GM19467 (cell line): ENCODE data around the gene WNT5B.
A peak's percentile ranks its signal among the peaks of the same experiment; 100 is the strongest.

Experiments used
- ATAC-seq: cut with Tn5 transposase; IDR thresholded peaks from one replicate; pipeline ENCODE4 v1.9.1; 2021; ENCODE audit warnings: mild to moderate bottlenecking, moderate library complexity; ENCODE audit not compliant: unreplicated experiment

The WNT5B gene

DNA sequence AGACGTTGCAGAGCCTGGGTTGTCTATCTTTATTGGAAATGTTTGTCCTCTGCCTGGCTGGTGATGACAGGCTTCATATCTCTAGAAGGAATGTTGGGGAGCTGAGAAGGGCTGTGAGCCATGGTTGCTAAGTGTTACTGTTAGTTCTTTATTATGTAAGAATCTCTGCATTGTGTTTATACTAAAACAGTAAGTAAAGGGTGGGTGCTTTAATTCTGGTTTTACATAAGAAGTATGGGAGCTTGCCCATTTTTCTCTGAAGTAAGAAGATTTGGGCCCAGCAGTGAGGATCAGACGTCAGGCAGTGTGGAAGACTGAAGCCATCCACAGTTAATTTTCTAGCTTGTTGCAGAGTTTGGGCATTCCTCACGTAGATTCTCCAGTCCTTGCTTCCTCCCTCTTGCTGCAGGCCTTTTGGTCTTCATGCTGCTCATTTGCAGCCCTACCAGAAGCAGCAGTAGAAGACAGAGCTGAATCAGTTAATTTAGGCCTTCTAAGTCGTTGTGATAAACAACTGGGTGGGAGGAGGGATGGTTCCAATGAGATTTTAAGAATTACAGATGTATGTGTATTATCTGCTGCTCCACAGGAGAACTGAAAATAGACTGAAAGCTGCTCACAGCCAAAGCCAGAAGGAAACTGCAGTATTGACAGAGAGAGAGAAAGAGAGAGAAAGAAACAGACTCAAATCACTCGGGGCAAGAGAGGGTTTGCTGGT lies 21.4 kb downstream of the WNT5B start:
- no peak for ATAC-seq

GRCh38 chr12:1650978-1651361 lies 21.9 kb downstream of the WNT5B start:
- ATAC-seq = no peak

DNA sequence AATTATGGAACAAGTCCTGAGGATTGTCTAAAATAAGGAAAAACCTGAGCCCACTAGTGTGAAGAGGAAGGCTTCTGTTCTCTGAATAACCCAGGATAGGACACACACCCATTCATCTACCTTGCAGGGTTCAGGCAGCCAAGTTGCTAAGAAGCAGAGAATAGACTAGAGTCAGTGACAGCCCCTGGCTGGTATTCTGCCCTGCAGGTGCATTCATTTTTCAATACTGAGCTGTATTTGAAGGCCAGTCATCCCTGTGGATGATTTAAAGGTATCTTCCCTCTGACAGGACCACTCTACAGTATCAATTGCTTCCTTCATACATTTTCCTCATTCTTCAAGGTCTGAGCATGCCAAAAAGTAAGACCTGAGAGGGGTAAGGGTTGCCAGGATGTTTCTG lies 22.9 kb downstream of the WNT5B start:
- no peak for ATAC-seq

GRCh38 chr12:1655225-1655788 lies 26.3 kb downstream of the WNT5B start:
- ATAC-seq = no peak

GRCh38 chr12:1656902-1657301 lies 27.9 kb downstream of the WNT5B start:
- ATAC-seq = no peak

GRCh38 chr12:1657688-1658087 lies 28.7 kb downstream of the WNT5B start:
- ATAC-seq = no peak

GRCh38 chr12:1660304-1661187 lies 31.5 kb downstream of the WNT5B start:
- ATAC-seq = no peak

GRCh38 chr12:1661553-1662335 lies 32.7 kb downstream of the WNT5B start:
- ATAC-seq = peak; percentile 45

DNA sequence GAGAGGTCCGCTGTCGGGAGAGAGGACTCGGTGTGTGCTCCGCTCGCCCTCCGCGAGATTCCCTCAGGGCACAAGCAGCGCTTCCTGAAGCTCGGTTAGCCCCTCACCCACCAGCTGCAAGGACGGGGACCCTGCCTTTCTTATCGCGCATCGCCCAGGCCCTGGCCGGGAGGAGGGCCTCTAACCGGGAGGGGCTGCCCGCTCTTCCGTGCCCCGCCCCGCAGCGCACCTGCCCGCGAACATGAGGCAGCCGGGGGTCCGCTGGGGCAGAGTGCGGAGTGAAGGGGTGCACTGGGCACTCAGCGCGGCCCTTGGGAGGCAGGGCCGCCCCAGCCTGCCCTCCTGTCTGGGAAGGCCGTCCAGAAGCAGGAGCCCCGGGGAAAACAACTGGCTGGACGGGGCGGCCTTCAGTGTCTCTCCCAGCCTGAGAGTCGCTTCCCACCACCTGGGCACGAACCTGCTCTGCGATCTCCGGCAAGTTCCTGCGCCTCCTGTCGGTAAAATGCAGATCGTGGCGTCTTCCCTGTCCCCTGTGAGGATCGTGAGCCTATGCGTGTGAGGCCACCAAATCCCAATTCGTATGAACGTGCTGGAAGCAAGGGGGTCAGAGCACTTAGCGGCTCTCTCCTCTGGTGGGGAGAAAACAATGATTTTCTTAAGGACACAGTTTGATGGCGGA lies 33.9 kb downstream of the WNT5B start:
- no peak for ATAC-seq

DNA sequence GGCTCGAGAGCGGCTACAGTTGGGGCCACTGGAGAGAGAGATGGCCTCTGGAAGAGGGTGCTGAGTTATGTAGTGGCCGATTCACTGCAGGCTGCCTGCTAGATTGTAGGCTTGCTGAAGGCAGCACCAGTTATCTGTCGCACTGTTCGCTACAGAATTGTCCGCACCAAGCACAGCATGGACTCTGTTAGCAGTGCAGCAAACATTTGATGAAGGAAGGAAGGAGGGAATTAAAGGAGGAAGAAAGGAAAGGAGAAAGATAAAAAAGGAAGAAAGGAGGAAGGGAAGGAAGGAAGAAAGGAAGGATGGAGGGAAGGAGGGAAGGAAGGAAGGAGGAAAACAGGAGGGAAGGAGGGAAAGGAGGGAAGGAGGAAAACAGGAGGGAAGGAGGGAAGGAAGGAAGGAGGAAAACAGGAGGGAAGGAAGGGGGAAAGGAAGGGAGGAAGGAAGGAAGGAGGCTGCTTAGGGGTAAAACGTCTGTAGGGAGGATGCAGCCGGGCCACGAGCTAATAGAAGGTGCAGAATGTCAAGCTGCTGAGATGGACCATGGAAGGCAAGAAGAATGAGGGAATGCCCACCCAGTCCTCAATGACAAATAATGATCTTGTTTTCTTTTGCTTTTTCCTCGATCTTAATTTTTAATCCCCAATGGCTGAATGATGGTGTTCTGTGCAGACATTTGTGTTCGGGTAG lies 34.6 kb downstream of the WNT5B start:
- no peak for ATAC-seq

DNA sequence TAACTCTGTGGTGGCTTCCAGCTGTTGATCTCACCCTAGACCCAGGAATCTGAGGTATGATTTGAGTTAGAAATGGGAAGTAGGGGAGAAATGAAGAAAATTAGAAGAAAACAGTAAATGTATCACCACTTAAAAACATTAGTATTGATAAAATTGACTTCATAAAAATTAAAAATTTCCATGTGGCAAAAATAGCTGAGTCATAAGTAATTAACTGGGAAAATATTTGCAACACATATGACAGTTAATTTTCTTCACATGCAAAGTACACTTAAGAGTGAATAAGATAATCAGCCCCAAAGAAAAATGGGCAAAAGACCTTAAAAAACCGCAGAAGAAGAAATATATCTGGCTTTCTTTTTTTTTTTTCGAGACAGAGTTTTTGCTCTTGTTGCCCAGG lies 36.3 kb downstream of the WNT5B start:
- ATAC-seq = no peak

DNA sequence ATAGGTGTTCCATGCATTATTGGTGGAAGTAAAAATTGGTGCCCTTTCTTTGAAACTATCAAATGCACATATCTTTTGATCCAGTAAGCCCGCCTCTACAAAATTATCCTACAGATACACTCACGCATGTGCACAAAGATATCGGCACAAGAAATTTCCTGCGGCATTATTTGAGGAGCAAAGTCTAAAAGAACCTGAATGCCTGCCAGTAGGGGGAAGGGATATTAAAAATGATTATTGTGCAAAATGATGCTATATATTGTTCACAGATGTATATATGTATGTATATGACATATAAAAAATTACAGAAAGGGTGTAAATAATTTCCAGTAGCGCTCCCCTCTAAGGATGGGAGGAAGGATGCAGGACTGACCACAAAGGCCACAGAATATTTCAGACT lies 37.2 kb downstream of the WNT5B start:
- no peak for ATAC-seq

GRCh38 chr12:1666685-1667162 lies 37.7 kb downstream of the WNT5B start:
- ATAC-seq = no peak

- no peak for ATAC-seq
Observed at GRCh38 chr12:1668833-1669543, 40.0 kb downstream of the WNT5B start.

- no peak for ATAC-seq
Observed at GRCh38 chr12:1670358-1671268, 41.6 kb downstream of the WNT5B start.

DNA sequence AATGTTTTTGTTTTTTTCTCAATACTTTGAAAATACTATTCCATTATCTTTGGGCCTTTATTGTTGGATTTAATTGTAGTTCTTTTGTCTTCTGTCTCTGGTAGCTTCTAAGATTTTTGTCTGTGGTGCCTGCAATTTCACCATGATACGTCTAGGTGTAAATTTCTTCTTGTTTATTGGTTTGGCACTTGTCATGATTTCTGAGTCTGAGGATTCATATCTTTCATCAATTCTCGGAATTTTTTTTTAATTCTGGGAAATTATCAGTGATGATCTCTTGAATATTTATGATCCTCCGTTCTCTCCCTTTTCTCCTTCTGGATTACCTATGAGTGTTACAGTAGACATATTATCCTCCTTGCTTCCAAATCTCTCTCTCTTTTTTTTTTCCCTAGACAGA lies 47.0 kb downstream of the WNT5B start:
- no peak for ATAC-seq

- no peak for ATAC-seq
Observed at GRCh38 chr12:1680804-1681492, 51.9 kb downstream of the WNT5B start.

GRCh38 chr12:1681493-1681807 lies 52.4 kb downstream of the WNT5B start:
- ATAC-seq = no peak
